ENCODE measurements around the gene KCTD12.

Gene KCTD12

GRCh38 chr13:76887076-76887563, 915 bp upstream of the KCTD12 start:
- Histone ChIP-seq H3K36me3 (ENCODE audit: control insufficient read depth, insufficient read depth, low read length) (no peaks in the 10 kb centered on the region), H3K79me2 (no peaks in the 10 kb centered on the region), H3K4me2 (ENCODE audit: low read length) (peak overlapping the region; percentile 86), H3K4me1 (peaks cover 4% of the 10 kb centered on the region), H2AFZ (peak overlapping the region; percentile 90), H3K9me3 (ENCODE audit: control insufficient read depth, low read length) (no peaks in the 10 kb centered on the region), H3K27me3 (ENCODE audit: control insufficient read depth, insufficient read depth, low read length) (no peaks in the 10 kb centered on the region), H3K27ac (peak overlapping the region; percentile 82), H3K9ac (no peak overlapping the region), H3K4me3 (ENCODE audit: low read depth, low read length) (peak overlapping the region; percentile 58)
- TF ChIP-seq, protein P1, sequence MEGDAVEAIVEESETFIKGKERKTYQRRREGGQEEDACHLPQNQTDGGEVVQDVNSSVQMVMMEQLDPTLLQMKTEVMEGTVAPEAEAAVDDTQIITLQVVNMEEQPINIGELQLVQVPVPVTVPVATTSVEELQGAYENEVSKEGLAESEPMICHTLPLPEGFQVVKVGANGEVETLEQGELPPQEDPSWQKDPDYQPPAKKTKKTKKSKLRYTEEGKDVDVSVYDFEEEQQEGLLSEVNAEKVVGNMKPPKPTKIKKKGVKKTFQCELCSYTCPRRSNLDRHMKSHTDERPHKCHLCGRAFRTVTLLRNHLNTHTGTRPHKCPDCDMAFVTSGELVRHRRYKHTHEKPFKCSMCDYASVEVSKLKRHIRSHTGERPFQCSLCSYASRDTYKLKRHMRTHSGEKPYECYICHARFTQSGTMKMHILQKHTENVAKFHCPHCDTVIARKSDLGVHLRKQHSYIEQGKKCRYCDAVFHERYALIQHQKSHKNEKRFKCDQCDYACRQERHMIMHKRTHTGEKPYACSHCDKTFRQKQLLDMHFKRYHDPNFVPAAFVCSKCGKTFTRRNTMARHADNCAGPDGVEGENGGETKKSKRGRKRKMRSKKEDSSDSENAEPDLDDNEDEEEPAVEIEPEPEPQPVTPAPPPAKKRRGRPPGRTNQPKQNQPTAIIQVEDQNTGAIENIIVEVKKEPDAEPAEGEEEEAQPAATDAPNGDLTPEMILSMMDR (IDR thresholded peaks at IDR 0.05): no peak

DNA sequence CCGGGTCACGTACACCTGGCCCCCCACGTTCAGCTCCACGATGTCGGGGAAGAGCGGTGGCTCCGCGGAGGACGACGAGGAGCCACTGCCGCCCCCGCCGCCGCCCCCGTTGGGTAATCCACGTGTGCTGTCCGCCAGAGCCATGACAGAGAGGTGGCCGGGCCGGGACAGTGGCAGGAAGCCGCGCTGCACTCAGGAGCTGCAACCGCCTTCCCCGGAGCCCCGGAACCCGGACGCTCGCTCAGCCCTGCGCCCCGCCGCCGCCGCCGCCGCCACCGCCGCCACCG, 257 bp downstream of the KCTD12 start:
- no peak overlapping the region for H3K9ac ChIP-seq
- no peaks in the 10 kb centered on the region for H3K27me3 ChIP-seq (ENCODE audit: control insufficient read depth, insufficient read depth, low read length)
- peak overlapping the region; percentile 92 for H2AFZ ChIP-seq
- H3K36me3 ChIP-seq (ENCODE audit: control insufficient read depth, insufficient read depth, low read length): no peaks in the 10 kb centered on the region
- no peaks in the 10 kb centered on the region for H3K9me3 ChIP-seq (ENCODE audit: control insufficient read depth, low read length)
- TF ChIP-seq, protein P1 (IDR thresholded peaks at IDR 0.05): no peak
- peak overlapping the region; percentile 86 for H3K4me2 ChIP-seq (ENCODE audit: low read length)
- peak overlapping the region; percentile 58 for H3K4me3 ChIP-seq (ENCODE audit: low read depth, low read length)
- peaks cover 4% of the 10 kb centered on the region for H3K4me1 ChIP-seq
- no peaks in the 10 kb centered on the region for H3K79me2 ChIP-seq
- peak overlapping the region; percentile 77 for H3K27ac ChIP-seq

GRCh38 chr13:76885203-76886004, 801 bp downstream of the KCTD12 start:
- Histone ChIP-seq H3K79me2 (no peaks in the 10 kb centered on the region), H2AFZ (peak overlapping the region; percentile 92), H3K4me3 (ENCODE audit: low read depth, low read length) (peak overlapping the region; percentile 58), H3K27ac (peak overlapping the region; percentile 77), H3K9me3 (ENCODE audit: control insufficient read depth, low read length) (no peaks in the 10 kb centered on the region), H3K27me3 (ENCODE audit: control insufficient read depth, insufficient read depth, low read length) (no peaks in the 10 kb centered on the region), H3K4me2 (ENCODE audit: low read length) (peak overlapping the region; percentile 86), H3K9ac (no peak overlapping the region), H3K4me1 (peaks cover 4% of the 10 kb centered on the region), H3K36me3 (ENCODE audit: control insufficient read depth, insufficient read depth, low read length) (no peaks in the 10 kb centered on the region)
- TF ChIP-seq, protein P1 (IDR thresholded peaks at IDR 0.05): peak; percentile 22

DNA sequence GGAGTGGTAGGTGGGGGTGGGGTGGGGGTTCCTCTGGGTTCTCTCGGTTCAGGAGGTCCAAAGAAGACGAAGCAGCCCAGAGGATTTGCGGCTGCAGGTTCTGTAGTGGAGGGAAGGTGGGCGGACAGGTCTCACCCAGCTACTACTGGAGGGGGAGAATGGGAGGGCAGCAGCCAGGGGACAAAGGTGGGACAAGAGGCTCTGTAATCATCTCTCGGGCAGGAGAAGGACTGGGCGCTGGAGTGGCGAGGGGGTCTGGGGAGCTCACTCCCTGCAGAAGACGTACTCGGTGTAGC, 1.4 kb downstream of the KCTD12 start:
- Histone ChIP-seq H3K4me1 (peaks cover 4% of the 10 kb centered on the region), H3K27me3 (ENCODE audit: control insufficient read depth, insufficient read depth, low read length) (no peaks in the 10 kb centered on the region)

More for the DNA sequence above, 1.4 kb downstream of the KCTD12 start:
- peak overlapping the region; percentile 77 for H3K27ac ChIP-seq
- no peaks in the 10 kb centered on the region for H3K36me3 ChIP-seq (ENCODE audit: control insufficient read depth, insufficient read depth, low read length)
- H3K79me2 ChIP-seq: no peaks in the 10 kb centered on the region
- H2AFZ ChIP-seq: peak overlapping the region; percentile 92
- no peak overlapping the region for H3K9ac ChIP-seq
- H3K9me3 ChIP-seq (ENCODE audit: control insufficient read depth, low read length): no peaks in the 10 kb centered on the region
- peak overlapping the region; percentile 58 for H3K4me3 ChIP-seq (ENCODE audit: low read depth, low read length)
- H3K4me2 ChIP-seq (ENCODE audit: low read length): peak overlapping the region; percentile 86
- TF ChIP-seq, protein P1 (IDR thresholded peaks at IDR 0.05): no peak
